HCT116 (cell line): ENCODE measurements around the gene RNF212. TPM values are rescaled to one million over a fixed set of nuclear protein-coding genes. Genes with fewer than 3 reads are reported as not detected.
A peak's percentile ranks its signal among the peaks of the same experiment; 100 is the strongest.

Experiments used
- ATAC-seq: fragments of 200-7000 bp; cut with Tn5 transposase; 2 replicates; pipeline ENCODE4 v1.9.1; 2020; ENCODE audit warnings: mild to moderate bottlenecking, moderate library complexity
- BruUV-seq: library from RNA; stranded (reverse); fragments of 400-500 nt; replicated peaks from 2 replicates; lab custom pipeline; 2021; lab: Mats Ljungman, UMichigan
- CTCF ChIA-PET: fragments of 300-600 bp; sonication (Branson Sonifier 250); formaldehyde crosslinking; loops from one replicate; lab custom pipeline; 2021; ENCODE audit warnings: antibody characterized with exemption; lab: Charles Lee
- POLR2A ChIA-PET: fragments of 300-600, 350-600 bp; sonication (Branson Sonifier 250); formaldehyde crosslinking; loops from one replicate; lab custom pipeline; 2021; ENCODE audit warnings: antibody characterized with exemption; lab: Charles Lee
- RAD21 ChIA-PET, 2 experiments: fragments of 300-600 bp; sonication (Branson Sonifier 250); formaldehyde crosslinking; loops; one replicate each; lab custom pipeline; 2023; ENCODE audit warnings: low total read pairs in 2 of 2; ENCODE audit not compliant: uncharacterized antibody in 2 of 2, unreplicated experiment in 2 of 2, low non-redundant PET in 1 of 2; lab: Charles Lee
- DNase-seq: peaks from one replicate; pipeline ENCODE4 v3.0.0-alpha.2; 2010; ENCODE audit warnings: low read depth, low spot score
- H2AFZ ChIP-seq: fragments of 200-600 bp; shearing (Covaris generic), sonication (generic); 2 replicates; pipeline ENCODE4 v1.6.1; 2017; ENCODE audit warnings: low read depth, mixed run types, mixed read lengths, antibody characterized with exemption, low read length; ENCODE audit not compliant: poor library complexity, severe bottlenecking
- H3K27ac ChIP-seq: 2 replicates; pipeline ENCODE4 v1.5.1; 2012; ENCODE audit warnings: low read depth, low read length
- H3K27me3 ChIP-seq: fragments of 200-600 bp; sonication (generic); 2 replicates; pipeline ENCODE4 v1.6.1; 2016; ENCODE audit warnings: mixed run types, low read length, mixed read lengths; ENCODE audit not compliant: insufficient read depth
- H3K36me3 ChIP-seq, 2 experiments: fragments of 200-500 bp in 1 of 2; fragments of 200-600 bp in 1 of 2; sonication (Bioruptor generic) in 1 of 2; sonication (generic) in 1 of 2; 2 replicates each; pipeline versions ENCODE4 v1.5.1 to v1.6.1; 2014 to 2016; ENCODE audit warnings: low read length in 2 of 2, inconsistent platforms in 1 of 2, mixed read lengths in 1 of 2, mixed run types in 1 of 2; ENCODE audit not compliant: insufficient read depth in 2 of 2, control insufficient read depth in 1 of 2
- H3K4me1 ChIP-seq, 2 experiments: fragments of 200-600 bp in 1 of 2; sonication (generic) in 1 of 2; 2 replicates each; pipeline versions ENCODE4 v1.5.1 to v1.6.1; 2012 to 2017; ENCODE audit warnings: low read length in 2 of 2, inconsistent platforms in 1 of 2, mild to moderate bottlenecking in 1 of 2, mixed read lengths in 1 of 2, mixed run types in 1 of 2, moderate library complexity in 1 of 2; ENCODE audit not compliant: insufficient read depth in 2 of 2, control insufficient read depth in 1 of 2
- H3K4me2 ChIP-seq: fragments of 200-600 bp; sonication (generic); 2 replicates; pipeline ENCODE4 v1.6.1; 2017; ENCODE audit warnings: mixed run types, low read length, mixed read lengths
- H3K4me3 ChIP-seq, 2 experiments: fragments of 200-600 bp in 1 of 2; sonication (generic) in 1 of 2; replicated peaks in 1 of 2; 2 replicates each; pipeline ENCODE4 v1.5.1; 2011 to 2016; ENCODE audit warnings: low read length in 2 of 2, control low read depth in 1 of 2, low read depth in 1 of 2, mild to moderate bottlenecking in 1 of 2, mixed read lengths in 1 of 2, mixed run types in 1 of 2
- H3K79me2 ChIP-seq: fragments of 200-600 bp; sonication (generic); 2 replicates; pipeline ENCODE4 v1.6.1; 2017; ENCODE audit warnings: mild to moderate bottlenecking, mixed run types, low read length, moderate library complexity, mixed read lengths; ENCODE audit not compliant: insufficient read depth
- H3K9ac ChIP-seq: fragments of 200-600 bp; sonication (generic); 2 replicates; pipeline ENCODE4 v1.6.1; 2016; ENCODE audit warnings: low read length, mixed read lengths
- H3K9me2 ChIP-seq: fragments of 200-600 bp; sonication (generic), shearing (Covaris generic); 2 replicates; pipeline ENCODE4 v1.6.1; 2017; ENCODE audit warnings: mixed run types, mild to moderate bottlenecking, moderate library complexity; ENCODE audit not compliant: insufficient read depth
- H3K9me3 ChIP-seq, 2 experiments: fragments of 200-500 bp in 1 of 2; fragments of 200-600 bp in 1 of 2; sonication (Bioruptor generic) in 1 of 2; sonication (generic) in 1 of 2; 2 replicates each; pipeline ENCODE4 v1.6.1; 2014 to 2017; ENCODE audit warnings: low read length in 2 of 2, mixed read lengths in 2 of 2, inconsistent platforms in 1 of 2, low read depth in 1 of 2, mild to moderate bottlenecking in 1 of 2, mixed run types in 1 of 2, moderate library complexity in 1 of 2; ENCODE audit not compliant: control insufficient read depth in 1 of 2, insufficient read depth in 1 of 2
- H4K20me1 ChIP-seq: fragments of 200-600 bp; sonication (generic), shearing (Covaris generic); 2 replicates; pipeline ENCODE4 v1.6.1; 2017; ENCODE audit warnings: mixed run types, mild to moderate bottlenecking, moderate library complexity; ENCODE audit not compliant: insufficient read depth
- CBX3 ChIP-seq: IDR thresholded peaks from 2 replicates; pipeline ENCODE4 v1.6.1; 2012; ENCODE audit warnings: low read depth
- CEBPB ChIP-seq: IDR thresholded peaks from 2 replicates; pipeline ENCODE4 v1.6.1; 2012; ENCODE audit warnings: low read depth
- ELF1 ChIP-seq: IDR thresholded peaks from 2 replicates; pipeline ENCODE4 v1.6.1; 2012; ENCODE audit warnings: low read depth, borderline replicate concordance
- EZH2 ChIP-seq: fragments of 200-600 bp; sonication (generic); IDR thresholded peaks from 2 replicates; pipeline ENCODE4 v1.6.1; 2017; ENCODE audit warnings: antibody characterized with exemption, mixed run types
- FOSL1 ChIP-seq: IDR thresholded peaks from 2 replicates; pipeline ENCODE4 v1.6.1; 2012; ENCODE audit warnings: low read depth
- POLR2AphosphoS5 ChIP-seq: IDR thresholded peaks from 2 replicates; pipeline ENCODE4 v1.6.1; 2011; ENCODE audit warnings: mild to moderate bottlenecking, low read depth, low read length, moderate library complexity
- SIN3A ChIP-seq: IDR thresholded peaks from 2 replicates; pipeline ENCODE4 v1.6.1; 2012; ENCODE audit warnings: low read depth
- SP1 ChIP-seq: IDR thresholded peaks from 2 replicates; pipeline ENCODE4 v1.6.1; 2012; ENCODE audit warnings: low read depth
- TCF7L2 ChIP-seq: IDR thresholded peaks from 2 replicates; pipeline ENCODE4 v1.7.0; 2011; ENCODE audit warnings: borderline replicate concordance, inconsistent platforms; ENCODE audit not compliant: insufficient read depth, insufficient read length; ENCODE audit errors: extremely low read depth
- ZFX ChIP-seq: fragments of 450-650 bp; IDR thresholded peaks from 2 replicates; pipeline ENCODE4 v1.6.1; 2017
- ZNF274 ChIP-seq: fragments of 200-500 bp; sonication (Bioruptor generic); IDR thresholded peaks from 2 replicates; pipeline ENCODE4 v1.6.1; 2014; ENCODE audit warnings: mild to moderate bottlenecking, low read depth, low read length, inconsistent platforms
- intact Hi-C: fragments of 100-400 bp; cut with micrococcal nuclease; formaldehyde crosslinking; loops from 2 replicates; pipeline ENCODE4 v1.10.0; 2022
- total RNA-seq: library from RNA; stranded (reverse); gene quantifications from one replicate; pipeline ENCODE4 v1.2.1, GENCODE V29; 2021; ENCODE audit not compliant: unreplicated experiment
- TF ChIP-seq, protein P1 (sequence below), 3 experiments: fragments of 200-600 bp in 1 of 3; sonication (generic) in 1 of 3; IDR thresholded peaks in 2 of 3; conservative IDR thresholded peaks in 1 of 3; 2 replicates each; pipeline ENCODE4 v1.5.1; 2012 to 2017; ENCODE audit warnings: low read depth in 2 of 3, low read length in 2 of 3, antibody characterized with exemption in 1 of 3, borderline replicate concordance in 1 of 3, control low read depth in 1 of 3, mild to moderate bottlenecking in 1 of 3, mixed read lengths in 1 of 3, mixed run types in 1 of 3, moderate library complexity in 1 of 3; ENCODE audit not compliant: insufficient read depth in 1 of 3

RNF212 gene
- total RNA-seq, 1 experiment from 2014 or later: not detected

DNA sequence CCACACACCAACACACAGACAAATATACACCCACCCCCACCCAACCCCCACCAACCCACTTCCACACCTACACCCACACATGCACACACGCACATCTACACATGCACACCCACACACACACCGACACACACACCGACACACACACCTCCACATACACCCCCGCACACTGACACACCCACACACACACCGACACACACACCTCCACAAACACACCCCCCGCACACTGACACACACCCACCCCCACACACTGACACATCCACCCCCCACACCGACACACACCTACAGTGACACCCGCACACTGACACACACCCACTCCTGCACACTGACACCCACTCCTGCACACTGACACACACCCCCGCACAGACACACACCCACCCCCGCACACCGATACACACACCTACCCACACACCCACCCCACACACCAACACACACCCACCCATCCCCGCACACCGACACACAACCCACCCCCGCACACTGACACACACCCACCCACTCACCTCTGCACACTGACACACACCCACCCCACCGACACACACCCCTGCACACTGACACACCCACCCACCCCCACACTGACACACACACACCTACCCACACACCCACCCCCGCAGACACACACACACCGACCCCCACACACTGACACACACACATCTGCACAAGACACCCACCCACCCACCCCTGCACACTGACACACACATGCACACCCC, 70.9 kb downstream of the RNF212 start:
- Histone ChIP-seq H3K4me1 (peaks cover 58 to 88% of the 10 kb centered on the region in 2 experiments), H3K27me3 (no peaks in the 10 kb centered on the region), H3K9me3 (no peaks in the 10 kb centered on the region), H3K9ac (no peak overlapping the region), H3K79me2 (no peaks in the 10 kb centered on the region), H3K27ac (no peak overlapping the region), H3K4me2 (peak overlapping the region; percentile 69), H4K20me1 (no peaks in the 10 kb centered on the region), H2AFZ (no peak overlapping the region), H3K4me3 (no peak overlapping the region), H3K9me2 (no peaks in the 10 kb centered on the region), H3K36me3 (no peaks in the 10 kb centered on the region)
- ChIA-PET RAD21 (no interaction called here), POLR2A (no interaction called here), CTCF (no interaction called here)
- TF ChIP-seq, protein P1, sequence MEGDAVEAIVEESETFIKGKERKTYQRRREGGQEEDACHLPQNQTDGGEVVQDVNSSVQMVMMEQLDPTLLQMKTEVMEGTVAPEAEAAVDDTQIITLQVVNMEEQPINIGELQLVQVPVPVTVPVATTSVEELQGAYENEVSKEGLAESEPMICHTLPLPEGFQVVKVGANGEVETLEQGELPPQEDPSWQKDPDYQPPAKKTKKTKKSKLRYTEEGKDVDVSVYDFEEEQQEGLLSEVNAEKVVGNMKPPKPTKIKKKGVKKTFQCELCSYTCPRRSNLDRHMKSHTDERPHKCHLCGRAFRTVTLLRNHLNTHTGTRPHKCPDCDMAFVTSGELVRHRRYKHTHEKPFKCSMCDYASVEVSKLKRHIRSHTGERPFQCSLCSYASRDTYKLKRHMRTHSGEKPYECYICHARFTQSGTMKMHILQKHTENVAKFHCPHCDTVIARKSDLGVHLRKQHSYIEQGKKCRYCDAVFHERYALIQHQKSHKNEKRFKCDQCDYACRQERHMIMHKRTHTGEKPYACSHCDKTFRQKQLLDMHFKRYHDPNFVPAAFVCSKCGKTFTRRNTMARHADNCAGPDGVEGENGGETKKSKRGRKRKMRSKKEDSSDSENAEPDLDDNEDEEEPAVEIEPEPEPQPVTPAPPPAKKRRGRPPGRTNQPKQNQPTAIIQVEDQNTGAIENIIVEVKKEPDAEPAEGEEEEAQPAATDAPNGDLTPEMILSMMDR (IDR thresholded peaks at IDR 0.05 in 2 of 3, conservative IDR thresholded peaks at IDR 0.05 in 1 of 3; ENCODE audit: borderline replicate concordance in 1 of 3, insufficient read depth in 1 of 3, low read depth in 2 of 3, low read length in 2 of 3): no peak
- no peak for TF ChIP-seq ZNF274
- TF ChIP-seq SIN3A: no peak
- TF ChIP-seq EZH2: no peak
- no peak for TF ChIP-seq FOSL1
- TF ChIP-seq TCF7L2: no peak
- no peak for TF ChIP-seq CBX3
- TF ChIP-seq CEBPB: no peak
- no peak for TF ChIP-seq SP1
- no peak for TF ChIP-seq ZFX
- no peak for TF ChIP-seq ELF1
- no peak for TF ChIP-seq POLR2AphosphoS5
- ATAC-seq: no peak
- intact Hi-C loops: loop anchor here (1.0 kb wide), 1 partner anchor 32 kb away; no protein-coding TSS in a partner anchor
- DNase-seq: no peak
- BruUV-seq: no TSS peak
